OCI-LY3 (cell line): ENCODE measurements around the gene MDFI.

ENCODE experiments used
- H2AFZ ChIP-seq: fragments of 200-600, 300-600 bp; shearing (Covaris generic); 2 replicates; pipeline ENCODE4 v1.6.0; 2014; ENCODE audit warnings: antibody characterized with exemption, low read depth, low read length
- H3K27ac ChIP-seq: fragments of 200-600, 300-600 bp; sonication (generic); 2 replicates; pipeline ENCODE4 v1.5.1; 2014; ENCODE audit warnings: mild to moderate bottlenecking, low read length, moderate library complexity, mixed read lengths
- H3K27me3 ChIP-seq: fragments of 200-600, 300-600 bp; sonication (generic); 2 replicates; pipeline ENCODE4 v1.6.1; 2014; ENCODE audit warnings: low read depth, low read length, mixed read lengths
- H3K36me3 ChIP-seq: fragments of 200-600, 300-600 bp; sonication (generic); replicated peaks from 2 replicates; pipeline ENCODE3; 2014; ENCODE audit warnings: low read depth, low read length, mixed read lengths
- H3K4me1 ChIP-seq: fragments of 300-600, 200-600 bp; sonication (generic); 2 replicates; pipeline ENCODE4 v1.6.1; 2014; ENCODE audit warnings: low read length, mixed read lengths
- H3K4me2 ChIP-seq: fragments of 200-600, 300-600 bp; sonication (generic); 2 replicates; pipeline ENCODE4 v1.6.1; 2014; ENCODE audit warnings: low read length, mixed read lengths
- H3K4me3 ChIP-seq: fragments of 300-600, 200-600 bp; sonication (generic); 2 replicates; pipeline ENCODE4 v1.5.1; 2014; ENCODE audit warnings: antibody characterized with exemption, mild to moderate bottlenecking, low read length, moderate library complexity
- H3K79me2 ChIP-seq: fragments of 300-600, 200-600 bp; shearing (Covaris generic); 2 replicates; pipeline ENCODE4 v1.6.1; 2014; ENCODE audit warnings: mild to moderate bottlenecking, low read length, mixed read lengths
- H3K9ac ChIP-seq: fragments of 300-600, 200-600 bp; shearing (Covaris generic); 2 replicates; pipeline ENCODE4 v1.6.0; 2014; ENCODE audit warnings: mild to moderate bottlenecking, low read length, moderate library complexity
- H3K9me3 ChIP-seq: fragments of 200-600, 300-600 bp; shearing (Covaris generic); 2 replicates; pipeline ENCODE4 v1.6.1; 2014; ENCODE audit warnings: low read length, mixed read lengths; ENCODE audit not compliant: insufficient read depth
- H4K20me1 ChIP-seq: fragments of 200-600, 300-600 bp; sonication (generic); 2 replicates; pipeline ENCODE4 v1.6.1; 2016; ENCODE audit warnings: low read length, mixed read lengths; ENCODE audit not compliant: insufficient read depth
- EZH2phosphoT487 ChIP-seq: fragments of 200-600 bp; shearing (Covaris generic); IDR thresholded peaks from 2 replicates; pipeline ENCODE4 v1.6.1; 2018; ENCODE audit warnings: antibody characterized with exemption, mixed run types, low read depth
- TF ChIP-seq, protein P1 (sequence below): fragments of 200-600, 300-600 bp; sonication (generic); IDR thresholded peaks from 2 replicates; pipeline ENCODE4 v1.5.1; 2014; ENCODE audit warnings: antibody characterized with exemption, low read length, low read depth

The MDFI gene

DNA sequence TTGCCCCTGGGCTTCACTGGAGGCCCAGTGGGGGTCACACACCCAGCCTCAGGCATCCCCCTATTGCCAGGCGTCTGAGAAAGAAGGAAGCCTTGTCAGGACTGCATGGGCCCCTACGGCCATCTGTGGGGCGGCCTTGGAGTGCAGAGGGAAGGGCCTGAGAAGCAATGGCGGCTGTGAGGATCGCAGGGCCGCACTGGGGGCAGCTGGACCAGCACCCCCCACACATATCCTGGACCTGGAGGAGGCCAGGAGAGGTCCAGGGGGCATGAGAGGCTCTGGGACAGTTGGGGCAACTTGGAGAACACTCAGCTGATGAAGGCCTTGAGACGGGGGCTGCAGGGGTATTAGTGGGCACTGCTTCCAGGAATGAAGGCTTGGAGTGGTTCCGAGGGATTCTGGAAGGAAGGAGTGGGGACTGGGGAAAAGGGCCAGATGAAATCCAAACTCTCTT is 16.5 kb downstream of the MDFI start:
- H4K20me1 ChIP-seq = no peaks in the 10 kb centered on the region
- no peak overlapping the region for H3K9ac ChIP-seq
- H3K4me2 ChIP-seq = no peak overlapping the region
- no peaks in the 10 kb centered on the region for H3K9me3 ChIP-seq
- H3K36me3 ChIP-seq = no peaks in the 10 kb centered on the region
- no peak overlapping the region for H3K27ac ChIP-seq
- no peak overlapping the region for H3K4me3 ChIP-seq
- H3K4me1 ChIP-seq = no peaks in the 10 kb centered on the region
- H3K79me2 ChIP-seq = no peaks in the 10 kb centered on the region
- TF ChIP-seq EZH2phosphoT487 = no peak
- TF ChIP-seq, protein P1, sequence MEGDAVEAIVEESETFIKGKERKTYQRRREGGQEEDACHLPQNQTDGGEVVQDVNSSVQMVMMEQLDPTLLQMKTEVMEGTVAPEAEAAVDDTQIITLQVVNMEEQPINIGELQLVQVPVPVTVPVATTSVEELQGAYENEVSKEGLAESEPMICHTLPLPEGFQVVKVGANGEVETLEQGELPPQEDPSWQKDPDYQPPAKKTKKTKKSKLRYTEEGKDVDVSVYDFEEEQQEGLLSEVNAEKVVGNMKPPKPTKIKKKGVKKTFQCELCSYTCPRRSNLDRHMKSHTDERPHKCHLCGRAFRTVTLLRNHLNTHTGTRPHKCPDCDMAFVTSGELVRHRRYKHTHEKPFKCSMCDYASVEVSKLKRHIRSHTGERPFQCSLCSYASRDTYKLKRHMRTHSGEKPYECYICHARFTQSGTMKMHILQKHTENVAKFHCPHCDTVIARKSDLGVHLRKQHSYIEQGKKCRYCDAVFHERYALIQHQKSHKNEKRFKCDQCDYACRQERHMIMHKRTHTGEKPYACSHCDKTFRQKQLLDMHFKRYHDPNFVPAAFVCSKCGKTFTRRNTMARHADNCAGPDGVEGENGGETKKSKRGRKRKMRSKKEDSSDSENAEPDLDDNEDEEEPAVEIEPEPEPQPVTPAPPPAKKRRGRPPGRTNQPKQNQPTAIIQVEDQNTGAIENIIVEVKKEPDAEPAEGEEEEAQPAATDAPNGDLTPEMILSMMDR = no peak
- no peak overlapping the region for H2AFZ ChIP-seq
- H3K27me3 ChIP-seq = peaks cover 42% of the 10 kb centered on the region

DNA sequence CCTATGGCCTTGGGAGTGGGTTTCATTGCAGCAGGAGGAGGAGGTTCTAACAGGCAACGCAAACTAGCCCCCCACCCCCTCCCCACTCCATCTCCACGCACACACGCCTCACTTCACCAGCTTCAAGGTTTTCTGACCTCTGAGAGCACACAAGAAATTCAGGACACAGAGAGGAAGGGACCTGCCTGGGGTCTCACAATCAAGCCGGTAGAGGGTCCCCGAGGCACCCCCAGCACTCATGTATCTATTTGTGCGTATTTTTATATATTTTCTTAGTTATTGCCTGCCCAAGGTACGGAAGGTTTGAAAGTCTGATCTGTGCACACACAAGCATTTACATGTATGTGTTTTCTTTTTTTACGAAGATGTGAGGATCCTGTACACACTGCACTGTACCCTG is 16.9 kb downstream of the MDFI start:
- no peak overlapping the region for H2AFZ ChIP-seq
- no peak overlapping the region for H3K27ac ChIP-seq
- no peaks in the 10 kb centered on the region for H3K36me3 ChIP-seq
- H3K4me2 ChIP-seq = no peak overlapping the region
- no peak overlapping the region for H3K9ac ChIP-seq
- peaks cover 47% of the 10 kb centered on the region for H3K27me3 ChIP-seq
- no peaks in the 10 kb centered on the region for H4K20me1 ChIP-seq
- H3K4me1 ChIP-seq = no peaks in the 10 kb centered on the region
- H3K4me3 ChIP-seq = no peak overlapping the region
- no peaks in the 10 kb centered on the region for H3K79me2 ChIP-seq
- no peaks in the 10 kb centered on the region for H3K9me3 ChIP-seq
- no peak for TF ChIP-seq EZH2phosphoT487
- TF ChIP-seq, protein P1 = no peak

- H3K9ac ChIP-seq = no peak overlapping the region
- no peak overlapping the region for H3K4me2 ChIP-seq
- H3K36me3 ChIP-seq = no peaks in the 10 kb centered on the region
- H3K27me3 ChIP-seq = peaks cover 50% of the 10 kb centered on the region
- H3K4me3 ChIP-seq = no peak overlapping the region
- TF ChIP-seq, protein P1 = no peak
- TF ChIP-seq EZH2phosphoT487 = no peak
- no peaks in the 10 kb centered on the region for H3K9me3 ChIP-seq
- H4K20me1 ChIP-seq = no peaks in the 10 kb centered on the region
- H3K79me2 ChIP-seq = no peaks in the 10 kb centered on the region
- no peak overlapping the region for H2AFZ ChIP-seq
- H3K27ac ChIP-seq = no peak overlapping the region
- no peaks in the 10 kb centered on the region for H3K4me1 ChIP-seq
These were observed 17.4 kb downstream of the MDFI start for GRCh38 chr6:41655646-41656001.

DNA sequence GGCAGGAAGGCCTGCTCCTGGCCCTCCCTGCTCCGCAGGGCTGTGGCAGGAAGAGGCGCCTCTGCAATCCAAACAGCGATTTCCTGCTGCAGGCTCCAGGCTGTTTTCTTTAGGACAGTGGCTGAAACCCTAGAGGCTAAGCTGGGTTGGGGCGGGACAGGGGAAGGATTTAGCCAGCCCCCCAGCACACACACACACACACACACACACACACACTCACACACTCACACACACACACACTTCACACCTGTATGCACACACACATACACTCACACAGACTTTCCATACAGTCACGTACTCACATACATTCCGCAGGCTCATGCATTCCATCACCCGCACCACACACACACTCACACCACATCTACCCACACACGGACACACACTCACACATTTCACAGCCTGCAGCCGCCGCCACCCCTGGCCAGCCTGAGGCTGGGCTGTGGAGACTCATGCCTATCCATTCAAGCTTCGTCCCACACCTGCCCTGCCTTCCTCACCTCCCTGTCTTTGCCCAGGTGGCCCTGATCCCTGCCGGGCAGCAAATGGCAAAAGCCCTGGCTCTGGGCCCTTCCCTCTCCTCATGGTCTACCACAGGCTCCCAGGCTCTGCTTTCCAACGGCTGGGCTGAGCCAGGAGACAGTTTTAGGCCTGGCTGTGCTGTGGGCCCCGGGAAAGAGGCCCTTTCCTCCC is 17.9 kb downstream of the MDFI start:
- Histone ChIP-seq H3K4me1 (no peaks in the 10 kb centered on the region), H3K9me3 (no peaks in the 10 kb centered on the region), H3K4me3 (no peak overlapping the region), H3K27ac (no peak overlapping the region), H3K36me3 (no peaks in the 10 kb centered on the region), H3K4me2 (no peak overlapping the region), H2AFZ (no peak overlapping the region), H3K27me3 (peaks cover 50% of the 10 kb centered on the region), H3K79me2 (no peaks in the 10 kb centered on the region), H4K20me1 (no peaks in the 10 kb centered on the region), H3K9ac (no peak overlapping the region)
- TF ChIP-seq EZH2phosphoT487 = no peak
- TF ChIP-seq, protein P1 = no peak
